ENCODE data around the gene ZSWIM5.

The ZSWIM5 gene

DNA sequence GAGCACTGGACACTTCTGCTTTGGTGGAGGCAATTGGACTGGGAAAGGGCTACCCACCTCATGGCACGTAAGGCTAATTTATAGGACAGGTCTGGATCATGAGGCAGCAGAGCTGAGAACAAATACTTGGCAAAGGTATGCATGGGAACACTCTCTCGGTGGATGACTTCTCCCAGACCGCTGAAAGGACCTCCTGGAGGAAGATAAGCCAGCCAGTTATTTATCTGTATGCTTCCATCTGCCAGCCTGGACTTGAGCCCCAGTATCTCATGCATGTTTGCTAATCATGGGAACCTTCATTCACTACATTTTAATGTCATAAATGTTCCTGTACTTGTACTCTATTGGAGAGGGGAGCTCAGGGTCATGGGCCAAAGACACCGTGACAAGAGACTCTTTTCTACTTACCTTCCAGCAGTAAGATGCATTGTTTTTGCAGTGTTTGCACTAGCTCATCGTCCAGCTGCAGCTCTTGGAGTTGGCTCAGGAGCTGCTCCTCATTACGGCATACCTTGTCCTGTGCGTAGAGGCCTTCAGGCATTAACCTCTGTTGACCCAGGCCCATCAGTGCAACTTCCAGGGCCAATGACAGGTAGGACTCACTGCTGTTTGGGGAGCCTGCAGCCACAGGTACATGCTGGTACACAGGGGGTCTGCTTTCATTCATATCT lies 170.6 kb downstream of the ZSWIM5 start:
- Histone ChIP-seq H3K9me3 (no peaks in the 10 kb centered on the region), H3K4me3 (ENCODE audit: low read depth in 1 of 2, low read length in 1 of 2) (no peak overlapping the region), H3K27ac (no peak overlapping the region), H3K36me3 (no peaks in the 10 kb centered on the region), H3K4me1 (ENCODE audit: control insufficient read depth in 1 of 2, insufficient read depth in 1 of 2, low read depth in 1 of 2, low read length in 1 of 2) (no peaks in the 10 kb centered on the region), H3K27me3 (no peaks in the 10 kb centered on the region)
- TF ChIP-seq, protein P1, sequence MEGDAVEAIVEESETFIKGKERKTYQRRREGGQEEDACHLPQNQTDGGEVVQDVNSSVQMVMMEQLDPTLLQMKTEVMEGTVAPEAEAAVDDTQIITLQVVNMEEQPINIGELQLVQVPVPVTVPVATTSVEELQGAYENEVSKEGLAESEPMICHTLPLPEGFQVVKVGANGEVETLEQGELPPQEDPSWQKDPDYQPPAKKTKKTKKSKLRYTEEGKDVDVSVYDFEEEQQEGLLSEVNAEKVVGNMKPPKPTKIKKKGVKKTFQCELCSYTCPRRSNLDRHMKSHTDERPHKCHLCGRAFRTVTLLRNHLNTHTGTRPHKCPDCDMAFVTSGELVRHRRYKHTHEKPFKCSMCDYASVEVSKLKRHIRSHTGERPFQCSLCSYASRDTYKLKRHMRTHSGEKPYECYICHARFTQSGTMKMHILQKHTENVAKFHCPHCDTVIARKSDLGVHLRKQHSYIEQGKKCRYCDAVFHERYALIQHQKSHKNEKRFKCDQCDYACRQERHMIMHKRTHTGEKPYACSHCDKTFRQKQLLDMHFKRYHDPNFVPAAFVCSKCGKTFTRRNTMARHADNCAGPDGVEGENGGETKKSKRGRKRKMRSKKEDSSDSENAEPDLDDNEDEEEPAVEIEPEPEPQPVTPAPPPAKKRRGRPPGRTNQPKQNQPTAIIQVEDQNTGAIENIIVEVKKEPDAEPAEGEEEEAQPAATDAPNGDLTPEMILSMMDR (IDR thresholded peaks at IDR 0.05): no peak

- H3K27ac ChIP-seq: no peak overlapping the region
- no peak overlapping the region for H3K4me3 ChIP-seq (ENCODE audit: low read depth in 1 of 2, low read length in 1 of 2)
- no peaks in the 10 kb centered on the region for H3K36me3 ChIP-seq
- TF ChIP-seq, protein P1 (IDR thresholded peaks at IDR 0.05): no peak
- no peaks in the 10 kb centered on the region for H3K4me1 ChIP-seq (ENCODE audit: control insufficient read depth in 1 of 2, insufficient read depth in 1 of 2, low read depth in 1 of 2, low read length in 1 of 2)
- no peaks in the 10 kb centered on the region for H3K9me3 ChIP-seq
- no peaks in the 10 kb centered on the region for H3K27me3 ChIP-seq
Observed at GRCh38 chr1:45033356-45033755, 173.0 kb downstream of the ZSWIM5 start.

GRCh38 chr1:45032837-45033236 lies 173.6 kb downstream of the ZSWIM5 start:
- TF ChIP-seq, protein P1 (IDR thresholded peaks at IDR 0.05): no peak
- no peaks in the 10 kb centered on the region for H3K27me3 ChIP-seq
- no peaks in the 10 kb centered on the region for H3K9me3 ChIP-seq
- no peak overlapping the region for H3K27ac ChIP-seq
- H3K4me3 ChIP-seq (ENCODE audit: low read depth in 1 of 2, low read length in 1 of 2): no peak overlapping the region
- no peaks in the 10 kb centered on the region for H3K36me3 ChIP-seq
- H3K4me1 ChIP-seq (ENCODE audit: control insufficient read depth in 1 of 2, insufficient read depth in 1 of 2, low read depth in 1 of 2, low read length in 1 of 2): no peaks in the 10 kb centered on the region

- no peaks in the 10 kb centered on the region for H3K27me3 ChIP-seq
- H3K36me3 ChIP-seq: no peaks in the 10 kb centered on the region
- H3K27ac ChIP-seq: no peak overlapping the region
- TF ChIP-seq, protein P1 (IDR thresholded peaks at IDR 0.05): no peak
- no peaks in the 10 kb centered on the region for H3K9me3 ChIP-seq
- no peak overlapping the region for H3K4me3 ChIP-seq (ENCODE audit: low read depth in 1 of 2, low read length in 1 of 2)
- H3K4me1 ChIP-seq (ENCODE audit: control insufficient read depth in 1 of 2, insufficient read depth in 1 of 2, low read depth in 1 of 2, low read length in 1 of 2): no peaks in the 10 kb centered on the region
Observed at GRCh38 chr1:45026446-45026845, 180.0 kb downstream of the ZSWIM5 start.

DNA sequence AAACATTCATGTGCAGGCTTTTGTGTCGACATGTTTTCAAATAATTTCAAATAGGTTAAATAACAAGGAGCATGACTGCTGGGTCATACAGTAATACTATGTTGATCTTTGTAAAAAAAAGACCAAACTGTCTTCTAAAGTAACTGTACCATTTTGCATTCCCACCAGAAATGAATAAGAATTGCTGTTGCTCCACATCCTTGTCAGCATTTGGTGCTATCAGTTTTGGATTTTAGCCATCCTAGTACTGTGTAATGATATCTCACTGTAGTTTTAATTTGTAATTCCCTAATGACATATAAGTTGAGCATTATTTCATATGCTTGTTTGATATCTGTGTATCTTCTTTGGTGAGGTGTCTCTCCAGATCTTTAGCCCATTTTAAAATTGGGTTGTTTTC lies 182.7 kb downstream of the ZSWIM5 start:
- Histone ChIP-seq H3K27ac (no peak overlapping the region), H3K27me3 (no peaks in the 10 kb centered on the region), H3K36me3 (no peaks in the 10 kb centered on the region), H3K4me3 (ENCODE audit: low read depth in 1 of 2, low read length in 1 of 2) (no peak overlapping the region), H3K9me3 (no peaks in the 10 kb centered on the region), H3K4me1 (ENCODE audit: control insufficient read depth in 1 of 2, insufficient read depth in 1 of 2, low read depth in 1 of 2, low read length in 1 of 2) (no peaks in the 10 kb centered on the region)
- TF ChIP-seq, protein P1 (IDR thresholded peaks at IDR 0.05): no peak

Measured in neutrophil (primary cell).